K562 (cell line): ENCODE results near the gene TACR2. TPM values are rescaled to one million over a fixed set of nuclear protein-coding genes. Genes with fewer than 3 reads are reported as not detected.

Source experiments
- AFF1 ChIP-seq, 2 experiments: fragments of 450-650 bp; IDR thresholded peaks; 2 replicates each; pipeline ENCODE4 v1.6.1; 2018; ENCODE audit warnings: mild to moderate bottlenecking in 2 of 2, low read depth in 1 of 2; ENCODE audit not compliant: partially characterized antibody in 2 of 2
- CBFA2T3 ChIP-seq: fragments of 450-650 bp; IDR thresholded peaks from 2 replicates; pipeline ENCODE4 v1.6.1; 2017
- CCAR2 ChIP-seq: fragments of 200-400 bp; formaldehyde crosslinking; IDR thresholded peaks from 2 replicates; pipeline ENCODE4 v1.6.1; 2017; ENCODE audit warnings: mild to moderate bottlenecking, low read depth, low read length
- GABPB1 ChIP-seq: sonication (generic); formaldehyde crosslinking; IDR thresholded peaks from 2 replicates; pipeline ENCODE4 v1.8.0; 2022; ENCODE audit warnings: mild to moderate bottlenecking, missing genetic modification reagents
- MCM7 ChIP-seq, 2 experiments: fragments of 450-650 bp; IDR thresholded peaks; 2 replicates each; pipeline ENCODE4 v1.6.1; 2016 to 2018
- NCOA2 ChIP-seq, 2 experiments: fragments of 450-650 bp; IDR thresholded peaks; 2 replicates each; pipeline ENCODE4 v1.6.1; 2018; ENCODE audit warnings: mild to moderate bottlenecking in 2 of 2, moderate library complexity in 1 of 2; ENCODE audit not compliant: partially characterized antibody in 2 of 2
- PRMT5 ChIP-seq: sonication (generic); formaldehyde crosslinking; IDR thresholded peaks from 2 replicates; pipeline ENCODE4 v1.5.0; 2020; ENCODE audit warnings: missing genetic modification reagents
- REST ChIP-seq, 2 experiments: fragments of 450-650 bp; formaldehyde crosslinking in 1 of 2; IDR thresholded peaks; 2 replicates each; pipeline versions ENCODE4 v1.4.0 to v1.6.1; 2014 to 2020; ENCODE audit warnings: mild to moderate bottlenecking in 2 of 2, borderline replicate concordance in 1 of 2, low read depth in 1 of 2
- SMC3 ChIP-seq: conservative IDR thresholded peaks from 2 replicates; pipeline ENCODE4 v1.6.1; 2011; ENCODE audit warnings: low read depth, low read length, improper control_type of control experiment; ENCODE audit not compliant: insufficient read depth
- TRIM24 ChIP-seq, 2 experiments: fragments of 450-650 bp; IDR thresholded peaks; 2 replicates each; pipeline ENCODE4 v1.6.1; 2016
- USF1 ChIP-seq: sonication (generic); formaldehyde crosslinking; IDR thresholded peaks from 2 replicates; pipeline ENCODE4 v1.9.0; 2022; ENCODE audit warnings: mild to moderate bottlenecking, missing genetic modification reagents
- polyA plus RNA-seq, 8 experiments: library from polyadenylated mRNA; depleted of rRNA in 4 of 8; stranded (reverse) in 5 of 8; unstranded in 3 of 8; fragments of >200 nt; fragmentation: Nextera tagmentation in 2 of 8; fragmentation: Illumina TruSeq in 1 of 8; extraction: Ambion mirVana in 2 of 8; extraction: Trizol in 1 of 8; gene quantifications; 2 replicates each; pipeline versions ENCODE4 v1.2.1 to v1.2.3, GENCODE V29; 2011 to 2014; ENCODE audit warnings: inconsistent platforms in 1 of 8, missing spikeins in 1 of 8
- total RNA-seq, 7 experiments: library from RNA; depleted of rRNA in 6 of 7; stranded (reverse); fragments of >200 nt in 6 of 7; fragmentation: Illumina TruSeq in 2 of 7; extraction: Trizol in 2 of 7; gene quantifications; 2 replicates each; pipeline versions ENCODE4 v1.2.1 to v1.2.3, GENCODE V29; 2011 to 2021; ENCODE audit warnings: low replicate concordance in 1 of 7

The TACR2 gene
- total and polyA plus RNA-seq, 9 of the 15 experiments (the other 6 are each of a cell fraction or from before 2014, with no cell fraction given) = not detected

GRCh38 chr10:69407621-69408301, 9.0 kb downstream of the TACR2 start (continued):
- peak; percentile 21; the same call in 1 of the 2 replicates for TF ChIP-seq REST (IDR thresholded peaks at IDR 0.05; ENCODE audit: borderline replicate concordance)
- TF ChIP-seq REST (CRISPR knock-in tag; IDR thresholded peaks at IDR 0.05; ENCODE audit: low read depth) = no peak
- TF ChIP-seq USF1 = peak; percentile 7; the same call in 1 of the 2 replicates
- TF ChIP-seq NCOA2 (IDR thresholded peaks at IDR 0.05; ENCODE audit: partially characterized antibody in 2 of 2) = no peak
- TF ChIP-seq PRMT5 (CRISPR knock-in tag) = no peak
- TF ChIP-seq CBFA2T3 = no peak
- TF ChIP-seq TRIM24 (IDR thresholded peaks at IDR 0.05) = no peak
- no peak for TF ChIP-seq CCAR2
- TF ChIP-seq MCM7 (IDR thresholded peaks at IDR 0.05) = no peak
- peak; percentile 31; the same call in 1 of the 2 replicates for TF ChIP-seq SMC3
- no peak for TF ChIP-seq GABPB1 (CRISPR knock-in tag)
- no peak for TF ChIP-seq AFF1 (IDR thresholded peaks at IDR 0.05; ENCODE audit: low read depth in 1 of 2, partially characterized antibody in 2 of 2)
